GM19035 (cell line): ENCODE results near the gene CEP135.
"Not testable (repeated sequence)": the region's sequence is repeated elsewhere in the genome, so short reads cannot be mapped to it uniquely, and the experiment has no call there.

Experiments
- ATAC-seq: cut with Tn5 transposase; IDR thresholded peaks from one replicate; pipeline ENCODE4 v1.9.1; 2021; ENCODE audit not compliant: unreplicated experiment

CEP135 gene

DNA sequence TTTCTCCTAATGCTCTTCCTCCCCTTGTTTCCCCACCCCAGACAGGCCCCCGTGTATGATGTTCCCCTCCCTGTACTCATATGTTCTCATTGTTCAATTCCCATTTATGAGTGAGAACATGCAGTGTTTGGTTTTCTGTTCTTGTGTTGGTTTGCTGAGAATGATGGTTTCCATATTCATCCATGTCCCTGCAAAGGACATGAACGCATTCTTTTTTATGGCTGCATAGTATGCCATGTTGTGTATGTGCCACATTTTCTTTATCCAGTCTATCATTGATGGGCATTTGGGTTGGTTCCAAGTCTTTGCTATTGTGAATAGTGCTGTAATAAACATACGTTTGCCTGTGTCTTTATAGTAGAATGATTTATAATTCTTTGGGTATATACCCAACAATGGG is 124.0 kb downstream of the CEP135 start:
- not testable (repeated sequence) for ATAC-seq

- no peak for ATAC-seq
These were observed 128.9 kb downstream of the CEP135 start for GRCh38 chr4:56077676-56078075.

- no peak for ATAC-seq
These were observed 130.1 kb downstream of the CEP135 start for GRCh38 chr4:56078866-56079265.

- no peak for ATAC-seq
These were observed 131.6 kb downstream of the CEP135 start for GRCh38 chr4:56080384-56080783.

GRCh38 chr4:56082829-56083228 is 134.1 kb downstream of the CEP135 start:
- no peak for ATAC-seq
